Suprapubic skin (tissue), 3 donors: Measurements from ENCODE around the gene FAR2.
"Not testable (repeated sequence)": the region's sequence is repeated elsewhere in the genome, so short reads cannot be mapped to it uniquely, and the experiment has no call there.

Experiments
- CTCF ChIP-seq, 2 donors: fragments of 200-600 bp in 1 of 2; fragments of 450-650 bp in 1 of 2; sonication (generic) in 1 of 2; IDR thresholded peaks; one replicate each; pipeline ENCODE4 v1.5.1; 2016 to 2019; ENCODE audit warnings: antibody characterized with exemption in 2 of 2, mild to moderate bottlenecking in 1 of 2, moderate library complexity in 1 of 2
- EP300 ChIP-seq: sonication (generic); formaldehyde crosslinking; IDR thresholded peaks from one replicate; pipeline ENCODE4 v1.6.1; 2017; ENCODE audit warnings: antibody characterized with exemption
- POLR2A ChIP-seq, 2 donors: fragments of 450-650 bp; IDR thresholded peaks; one replicate each; pipeline ENCODE4 v1.6.1; 2017; ENCODE audit warnings: antibody characterized with exemption in 2 of 2, mild to moderate bottlenecking in 2 of 2, moderate library complexity in 2 of 2

- TF ChIP-seq CTCF (IDR thresholded peaks at IDR 0.05); EP300; POLR2A (IDR thresholded peaks at IDR 0.05): not testable (repeated sequence)
Observed at GRCh38 chr12:29170478-29171084, 21.5 kb downstream of the FAR2 start.
